Measurements from ENCODE around the gene TMEM190. TPM values are rescaled to one million over a fixed set of nuclear protein-coding genes. Genes with fewer than 3 reads are reported as not detected.
"Not testable (repeated sequence)": the region's sequence is repeated elsewhere in the genome, so short reads cannot be mapped to it uniquely, and the experiment has no call there.

TMEM190 gene
- polyA plus RNA-seq, 1 experiment, result 1.3 TPM

DNA sequence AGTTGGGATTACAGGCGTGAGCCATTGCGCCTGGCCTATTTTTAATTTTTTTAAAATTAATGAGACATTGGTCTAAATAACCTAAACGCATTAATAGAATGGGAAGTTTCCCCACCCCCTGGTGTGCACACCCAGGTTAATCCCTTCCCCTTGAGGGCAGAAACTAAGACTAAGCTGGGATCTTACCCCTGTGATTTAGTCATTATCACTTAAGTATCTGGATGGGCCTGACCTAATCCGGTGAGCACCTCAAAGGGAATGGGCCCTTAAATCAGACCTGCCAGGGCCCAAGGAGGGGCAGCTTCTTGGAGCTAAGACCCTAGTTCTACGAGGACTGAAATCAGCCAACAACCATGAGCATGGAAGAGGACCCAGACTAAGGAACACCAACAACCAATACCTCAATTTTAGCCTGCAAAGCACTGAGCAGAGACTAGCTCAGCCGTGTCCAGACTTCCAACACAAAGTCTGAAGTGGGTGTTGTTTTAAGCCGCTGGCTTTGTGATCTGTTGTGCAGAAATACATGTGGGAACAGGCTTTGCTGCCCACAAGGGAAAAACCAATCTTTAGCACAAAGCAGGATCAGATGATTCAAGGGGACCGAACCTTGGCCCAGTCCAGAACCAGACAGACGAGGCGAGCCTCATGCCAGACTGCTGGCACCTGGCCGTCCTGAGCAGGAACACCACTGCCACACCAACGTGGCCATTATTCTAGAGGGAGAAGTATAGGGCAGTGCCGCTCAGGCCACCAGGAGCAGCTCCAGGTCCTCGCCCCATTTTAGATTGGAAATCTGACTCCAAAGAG lies 23.9 kb downstream of the TMEM190 start:
- DNase-seq (ENCODE audit: low read depth), result no peak
- TF ChIP-seq, protein P1, sequence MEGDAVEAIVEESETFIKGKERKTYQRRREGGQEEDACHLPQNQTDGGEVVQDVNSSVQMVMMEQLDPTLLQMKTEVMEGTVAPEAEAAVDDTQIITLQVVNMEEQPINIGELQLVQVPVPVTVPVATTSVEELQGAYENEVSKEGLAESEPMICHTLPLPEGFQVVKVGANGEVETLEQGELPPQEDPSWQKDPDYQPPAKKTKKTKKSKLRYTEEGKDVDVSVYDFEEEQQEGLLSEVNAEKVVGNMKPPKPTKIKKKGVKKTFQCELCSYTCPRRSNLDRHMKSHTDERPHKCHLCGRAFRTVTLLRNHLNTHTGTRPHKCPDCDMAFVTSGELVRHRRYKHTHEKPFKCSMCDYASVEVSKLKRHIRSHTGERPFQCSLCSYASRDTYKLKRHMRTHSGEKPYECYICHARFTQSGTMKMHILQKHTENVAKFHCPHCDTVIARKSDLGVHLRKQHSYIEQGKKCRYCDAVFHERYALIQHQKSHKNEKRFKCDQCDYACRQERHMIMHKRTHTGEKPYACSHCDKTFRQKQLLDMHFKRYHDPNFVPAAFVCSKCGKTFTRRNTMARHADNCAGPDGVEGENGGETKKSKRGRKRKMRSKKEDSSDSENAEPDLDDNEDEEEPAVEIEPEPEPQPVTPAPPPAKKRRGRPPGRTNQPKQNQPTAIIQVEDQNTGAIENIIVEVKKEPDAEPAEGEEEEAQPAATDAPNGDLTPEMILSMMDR (IDR thresholded peaks at IDR 0.05; ENCODE audit: insufficient read depth, low read depth, low read length), result no peak
- H3K36me3 ChIP-seq (ENCODE audit: control insufficient read depth, insufficient read depth, low read length), result peaks cover 15% of the 10 kb centered on the region
- no peak overlapping the region for H3K4me3 ChIP-seq (ENCODE audit: low read depth, low read length)
- no peaks in the 10 kb centered on the region for H3K27me3 ChIP-seq (ENCODE audit: control insufficient read depth, insufficient read depth, low read length)
- CTCF ChIA-PET, result interaction anchor here (0.9 to 2.8 kb wide), 5 partner anchors 18 to 108 kb away, joined by 3 to 7 read pairs (median 4); no protein-coding TSS in a partner anchor
- POLR2A ChIA-PET, result no interaction called here

DNA sequence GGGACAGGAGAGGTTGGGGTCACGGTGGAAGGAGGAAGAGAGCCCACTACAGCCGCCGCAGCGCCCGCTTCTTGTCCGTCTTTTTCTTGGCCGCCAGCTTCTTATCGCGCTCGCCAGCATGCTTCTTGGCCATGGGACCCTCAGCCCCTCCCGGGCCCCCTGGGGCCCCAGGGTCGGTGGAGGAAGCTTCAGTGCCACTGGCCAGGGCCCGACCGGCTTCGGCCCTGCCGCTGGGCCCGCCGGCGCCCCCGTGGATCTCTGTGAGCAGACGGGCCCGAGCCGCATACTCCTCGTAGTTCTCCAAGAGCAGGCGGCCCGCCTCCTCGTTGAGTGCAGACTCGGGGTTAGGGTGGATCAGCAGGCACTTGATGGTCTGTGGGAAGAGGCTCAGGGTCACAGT lies 24.8 kb downstream of the TMEM190 start:
- H3K27me3 ChIP-seq (ENCODE audit: control insufficient read depth, insufficient read depth, low read length); DNase-seq (ENCODE audit: low read depth); POLR2A ChIA-PET; H3K4me3 ChIP-seq (ENCODE audit: low read depth, low read length): not testable (repeated sequence)
- CTCF ChIA-PET, result interaction anchor here (1.2 to 2.8 kb wide), 4 partner anchors 17 to 260 kb away, joined by 3 to 7 read pairs (median 5); no protein-coding TSS in a partner anchor
- peaks cover 17% of the 10 kb centered on the region for H3K36me3 ChIP-seq (ENCODE audit: control insufficient read depth, insufficient read depth, low read length)

DNA sequence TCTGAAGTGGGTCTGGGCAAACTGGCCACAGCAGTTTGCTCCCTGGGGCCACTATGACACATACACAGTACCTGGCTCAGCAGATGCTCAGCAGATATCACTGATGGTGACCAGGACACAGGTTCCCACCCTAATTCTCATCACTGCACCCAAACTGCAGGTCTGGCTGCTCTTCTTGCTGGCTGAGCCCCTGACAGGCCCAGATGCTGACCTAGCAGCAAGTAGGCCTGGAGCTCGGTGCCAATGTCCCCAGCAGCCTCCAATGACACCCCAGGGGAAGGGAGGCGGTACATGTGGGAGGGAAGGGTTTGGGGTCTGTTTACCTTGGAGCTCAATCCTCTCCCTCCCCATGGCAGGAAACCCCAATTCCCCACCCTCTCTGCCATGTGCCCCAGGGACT lies 25.9 kb downstream of the TMEM190 start:
- Histone ChIP-seq H3K4me3 (ENCODE audit: low read depth, low read length) (no peak overlapping the region), H3K27me3 (ENCODE audit: control insufficient read depth, insufficient read depth, low read length) (no peaks in the 10 kb centered on the region), H3K36me3 (ENCODE audit: control insufficient read depth, insufficient read depth, low read length) (peaks cover 17% of the 10 kb centered on the region)
- POLR2A ChIA-PET, result interaction anchor here (0.6 kb wide), 1 partner anchor 143 kb away, joined by 6 read pairs; no protein-coding TSS in a partner anchor
- DNase-seq (ENCODE audit: low read depth), result no peak
- CTCF ChIA-PET, result interaction anchor here (0.6 to 1.3 kb wide), 5 partner anchors 13 to 715 kb away, joined by 3 to 6 read pairs (median 3); no protein-coding TSS in a partner anchor
- TF ChIP-seq, protein P1 (IDR thresholded peaks at IDR 0.05; ENCODE audit: insufficient read depth, low read depth, low read length), result no peak

DNA sequence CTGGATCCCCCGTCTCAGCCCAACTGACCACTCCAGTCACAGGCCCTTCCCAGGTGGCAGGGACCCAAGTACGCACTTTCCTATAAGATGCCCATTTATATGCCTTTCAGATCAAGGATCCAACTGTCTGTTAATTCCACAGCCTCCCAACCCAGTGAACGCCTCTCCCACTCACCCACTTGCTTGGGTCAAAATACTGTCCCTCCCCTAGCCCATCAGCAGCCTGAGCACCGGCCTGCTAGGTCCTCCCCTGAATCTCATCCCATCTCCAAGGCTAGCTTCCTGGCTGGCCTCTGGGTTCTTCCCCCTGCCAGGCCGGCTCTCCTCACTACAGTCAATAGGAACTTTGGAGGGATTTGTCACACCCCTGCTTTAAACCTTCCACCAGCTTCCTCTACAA lies 29.0 kb downstream of the TMEM190 start:
- TF ChIP-seq, protein P1 (IDR thresholded peaks at IDR 0.05; ENCODE audit: insufficient read depth, low read depth, low read length), result no peak
- no peak for DNase-seq (ENCODE audit: low read depth)
- H3K27me3 ChIP-seq (ENCODE audit: control insufficient read depth, insufficient read depth, low read length), result no peaks in the 10 kb centered on the region
- POLR2A ChIA-PET, result interaction anchor here (0.7 kb wide), 1 partner anchor 43 kb away, joined by 6 read pairs; the partner anchor contains the start of gene GARIN5B
- H3K4me3 ChIP-seq (ENCODE audit: low read depth, low read length), result no peak overlapping the region
- CTCF ChIA-PET, result interaction anchor here (1.4 kb wide), 1 partner anchor 22 kb away, joined by 3 read pairs; the partner anchor contains the start of gene TMEM238
- H3K36me3 ChIP-seq (ENCODE audit: control insufficient read depth, insufficient read depth, low read length), result peaks cover 17% of the 10 kb centered on the region

DNA sequence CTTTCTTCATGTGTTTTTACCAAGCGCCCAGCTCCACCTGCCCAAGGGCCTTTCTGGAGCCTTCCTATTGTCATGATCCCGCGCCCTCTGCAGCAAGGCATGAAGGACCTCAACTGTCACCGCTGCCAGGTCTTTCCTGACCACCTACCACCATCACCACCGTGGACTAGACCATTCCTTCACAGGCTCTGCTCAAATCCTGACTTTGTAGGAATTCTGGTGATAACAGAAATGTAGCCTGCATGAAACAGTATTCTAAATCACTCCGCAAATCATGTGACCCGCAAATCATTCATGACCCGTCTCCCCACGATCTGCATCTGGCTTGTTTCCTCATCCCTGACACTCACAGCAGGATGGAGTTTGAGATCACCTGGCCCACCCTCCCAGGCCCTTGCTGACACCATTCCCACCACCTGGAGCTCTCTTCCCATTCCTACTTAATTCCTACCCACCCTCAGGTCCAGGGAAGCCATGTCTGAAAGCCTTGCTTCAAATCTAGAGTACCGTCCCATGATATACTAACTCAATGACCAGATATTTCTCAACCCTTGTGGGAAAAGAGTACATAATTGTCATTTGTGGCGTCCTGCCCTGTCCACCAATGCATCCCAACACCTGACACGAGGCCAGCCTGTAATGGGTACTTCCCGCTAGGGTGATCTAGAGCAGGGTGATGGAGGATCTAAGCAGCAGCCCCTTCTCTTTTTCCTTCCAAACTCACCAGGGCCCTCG lies 29.6 kb downstream of the TMEM190 start:
- ChIA-PET CTCF (interaction anchor here (1.4 kb wide), 1 partner anchor 22 kb away, joined by 3 read pairs; the partner anchor contains the start of gene TMEM238), POLR2A (interaction anchor here (1.0 kb wide), 1 partner anchor 67 kb away, joined by 6 read pairs; the partner anchor contains the start of gene KMT5C)
- DNase-seq (ENCODE audit: low read depth), result no peak

More for the DNA sequence above, 29.6 kb downstream of the TMEM190 start:
- TF ChIP-seq, protein P1 (IDR thresholded peaks at IDR 0.05; ENCODE audit: insufficient read depth, low read depth, low read length), result no peak
- Histone ChIP-seq H3K36me3 (ENCODE audit: control insufficient read depth, insufficient read depth, low read length) (peaks cover 14% of the 10 kb centered on the region), H3K27me3 (ENCODE audit: control insufficient read depth, insufficient read depth, low read length) (no peaks in the 10 kb centered on the region), H3K4me3 (ENCODE audit: low read depth, low read length) (peak overlapping the region; percentile 92)
